ENCODE measurements around the gene ATP23. TPM values are rescaled to one million over a fixed set of nuclear protein-coding genes. Genes with fewer than 3 reads are reported as not detected.

ATP23 gene
- total RNA-seq: 3.9 and 11.6 TPM in 2 replicates

GRCh38 chr12:57941165-57941894 lies at the start of gene ATP23:
TSS of gene ATP23 (plus strand) at chr12:57941567. CDS start at chr12:57941702, 135 bp downstream.

Other genes starting within 250 kb of the ATP23 start
- gene OS9, start 247.4 kb upstream of the ATP23 start, total RNA-seq: 191 and 216 TPM in 2 replicates
- gene AGAP2, start 202.8 kb upstream of the ATP23 start, total RNA-seq: under 0.01 and 0.23 TPM in 2 replicates
- 60.6 and 72.7 TPM in 2 replicates for gene TSPAN31, start 196.5 kb upstream of the ATP23 start, total RNA-seq
- gene CDK4, start 189.3 kb upstream of the ATP23 start, total RNA-seq: 203 and 231 TPM in 2 replicates
- 1.8 and 3.6 TPM in 2 replicates for gene MARCHF9, start 186.5 kb upstream of the ATP23 start, total RNA-seq
- 0.68 and 1.6 TPM in 2 replicates for gene CYP27B1, start 174.5 kb upstream of the ATP23 start, total RNA-seq
- gene METTL1, start 169.5 kb upstream of the ATP23 start, total RNA-seq: 8.5 and 20.0 TPM in 2 replicates
- gene EEF1AKMT3, start 169.0 kb upstream of the ATP23 start, total RNA-seq: 5.4 and 7.7 TPM in 2 replicates
- 13.6 and 18.3 TPM in 2 replicates for gene TSFM, start 158.8 kb upstream of the ATP23 start, total RNA-seq
- gene AVIL, start 122.8 kb upstream of the ATP23 start, total RNA-seq: 1.8 and 3.6 TPM in 2 replicates
- gene CTDSP2, start 94.8 kb upstream of the ATP23 start, total RNA-seq: 151 and 175 TPM in 2 replicates

Measured in pericardium fibroblast (primary cell).